Stimulated activated CD8-positive, alpha-beta memory T cell treated with anti-CD3 and anti-CD28 coated beads, Interleukin-15, amount 100 ng/mL, for 24 hours (primary cell): ENCODE data around the gene ADGRD1.

Source experiments
- DNase-seq: peaks from one replicate; pipeline ENCODE4 v3.0.0-alpha.2; 2020; ENCODE audit warnings: low read depth

ADGRD1 gene

GRCh38 chr12:131074221-131075083 lies 120.7 kb downstream of the ADGRD1 start:
- DNase-seq = no peak

DNA sequence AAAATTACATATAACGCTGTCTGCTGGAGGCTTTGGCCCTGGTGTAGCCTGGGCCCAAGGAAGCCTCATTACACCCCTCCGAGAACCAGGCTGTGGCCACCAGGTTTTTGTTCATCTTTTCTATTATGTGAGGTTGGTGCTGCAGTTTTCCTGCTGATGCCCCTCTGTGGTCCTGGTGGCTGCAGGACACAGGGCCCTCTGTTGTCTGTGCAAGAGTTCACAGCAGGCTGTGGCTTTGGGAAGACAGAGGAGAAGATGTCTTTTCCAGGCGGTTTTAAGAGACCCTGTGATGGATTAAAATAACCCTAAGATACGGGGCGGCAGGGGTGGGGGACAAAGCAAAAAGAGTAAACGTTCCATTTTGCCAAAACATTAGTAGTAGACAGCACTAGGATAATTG lies 121.5 kb downstream of the ADGRD1 start:
- DNase-seq = no peak

- DNase-seq = no peak
Observed at GRCh38 chr12:131075611-131076010, 121.9 kb downstream of the ADGRD1 start.

GRCh38 chr12:131076296-131076695 lies 122.6 kb downstream of the ADGRD1 start:
- DNase-seq = no peak

- no peak for DNase-seq
Observed at GRCh38 chr12:131076791-131077747, 123.4 kb downstream of the ADGRD1 start.

DNA sequence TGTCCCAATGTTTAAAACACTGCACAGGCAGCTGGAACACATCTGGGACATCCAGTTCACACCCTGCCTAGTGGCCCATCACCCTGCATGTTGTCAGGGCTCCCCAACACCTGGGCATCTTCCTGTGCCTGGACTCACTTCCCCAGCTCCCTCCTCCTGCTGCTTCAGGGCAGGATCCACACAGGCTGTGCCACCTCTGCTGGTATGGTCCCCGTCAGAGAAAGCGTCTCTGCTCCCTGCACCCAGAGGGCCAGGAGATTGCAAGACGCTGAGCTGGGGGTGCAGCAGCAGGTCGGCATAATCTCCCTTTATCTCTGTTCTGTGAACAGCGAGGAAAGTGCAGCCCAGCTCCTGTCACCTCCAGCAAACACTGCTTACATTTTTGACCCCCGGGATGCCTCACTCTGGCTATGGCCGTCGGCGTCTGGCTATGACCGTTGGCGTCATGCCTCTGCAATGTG lies 124.3 kb downstream of the ADGRD1 start:
- no peak for DNase-seq

DNA sequence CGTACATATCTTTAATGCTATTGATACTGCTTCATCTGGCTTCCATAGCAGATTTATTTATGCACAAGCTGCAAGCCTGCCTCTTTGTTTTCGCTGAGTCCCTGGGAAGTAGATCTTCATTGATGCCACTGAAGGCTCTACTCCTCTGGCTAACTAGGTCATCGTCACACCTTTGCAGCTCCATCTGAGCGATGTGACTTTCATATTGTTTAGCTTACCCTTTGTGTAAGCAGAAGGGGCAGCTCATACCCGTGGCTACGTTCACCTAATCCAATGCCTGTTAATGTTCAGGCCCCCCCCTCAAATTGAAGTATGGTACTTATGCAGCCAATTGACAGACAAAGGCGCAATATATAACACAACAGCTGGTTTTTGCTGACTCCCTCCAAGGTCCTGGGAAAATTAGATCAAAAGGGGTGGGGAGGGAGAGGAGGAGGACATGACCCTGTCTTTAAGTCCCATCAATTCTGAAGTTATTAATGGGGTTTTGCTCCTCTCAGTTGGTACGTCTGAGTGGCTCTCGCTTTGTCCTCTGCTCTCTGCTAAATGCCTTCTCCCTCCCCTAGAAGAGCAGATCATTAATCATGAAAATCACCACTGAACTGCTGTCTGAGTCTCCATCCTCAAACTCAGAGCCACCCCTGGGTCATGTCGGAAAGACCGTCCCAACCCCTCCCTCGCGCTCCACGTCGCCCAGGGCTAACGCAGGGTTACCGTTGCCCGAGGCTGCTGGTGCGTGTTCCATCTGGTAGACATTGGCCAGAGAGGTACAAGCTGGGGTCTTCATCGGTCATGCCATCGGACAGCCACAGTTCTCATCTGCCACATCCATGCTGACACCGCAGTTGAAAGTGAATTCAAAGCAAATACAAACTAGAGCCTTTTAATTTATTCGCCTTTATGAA lies 128.8 kb downstream of the ADGRD1 start:
- no peak for DNase-seq

DNA sequence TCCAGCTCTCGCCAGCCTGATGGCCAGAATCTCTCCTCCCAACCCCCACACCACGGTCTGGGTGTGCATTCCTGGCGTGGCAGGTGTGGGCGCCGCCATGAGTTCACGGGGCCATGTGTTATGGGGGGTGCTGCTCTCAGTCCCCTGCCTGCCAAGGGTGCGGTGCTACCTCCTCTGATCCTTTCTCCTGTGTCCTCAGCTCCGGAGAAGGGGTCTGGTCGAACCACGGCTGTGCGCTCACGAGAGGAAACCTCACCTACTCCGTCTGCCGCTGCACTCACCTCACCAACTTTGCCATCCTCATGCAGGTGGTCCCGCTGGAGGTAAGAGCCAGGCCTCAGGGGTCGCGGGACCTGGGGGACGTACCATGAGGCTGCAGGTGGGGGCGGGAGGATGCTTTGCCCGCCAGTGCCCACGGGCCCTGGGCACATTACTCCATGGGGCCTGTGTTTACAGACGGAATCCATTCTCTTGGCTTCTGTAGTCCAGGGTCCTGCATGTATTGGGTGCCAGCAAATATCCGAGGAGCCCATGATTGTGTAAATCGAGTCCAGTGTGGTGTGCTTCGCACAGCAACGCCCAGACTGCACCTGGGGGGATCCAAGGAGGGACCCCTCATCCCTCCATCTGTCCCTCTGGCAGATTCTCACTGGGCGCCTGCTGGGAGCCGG lies 130.8 kb downstream of the ADGRD1 start:
- DNase-seq = no peak

DNA sequence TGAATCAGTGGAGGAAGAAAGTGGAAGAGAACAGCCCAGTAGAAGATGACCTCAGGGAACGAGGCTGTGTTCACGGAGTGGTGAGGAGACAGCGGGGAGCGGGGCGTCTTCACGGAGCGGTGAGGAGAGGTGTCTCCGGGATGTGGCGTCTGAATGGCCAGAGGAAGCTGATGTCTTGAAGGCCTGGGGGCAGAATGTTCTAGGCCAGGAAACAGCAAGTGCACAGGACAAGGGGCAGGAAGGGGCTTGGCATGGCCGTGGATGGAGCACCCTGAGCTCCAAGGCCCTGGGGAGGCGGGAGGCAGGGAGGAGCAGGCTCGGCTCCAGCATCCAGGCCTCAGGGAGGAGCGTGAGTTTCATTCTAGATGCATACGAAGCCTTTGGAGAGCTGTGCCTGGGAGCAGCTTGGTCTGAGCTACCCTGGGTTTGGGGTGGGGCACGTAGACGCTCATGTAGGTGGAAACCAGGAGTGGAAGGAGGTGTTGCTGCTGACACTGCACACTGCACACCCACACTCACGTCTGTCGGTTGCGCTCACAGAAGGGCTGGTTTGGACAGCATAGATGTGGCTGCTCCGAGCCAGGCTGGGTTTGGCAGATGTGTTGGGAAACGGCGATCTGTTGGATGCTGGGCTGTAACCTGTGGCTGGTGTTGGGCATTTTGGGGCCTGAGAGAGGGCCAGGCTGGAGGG lies 131.6 kb downstream of the ADGRD1 start:
- DNase-seq = no peak

DNA sequence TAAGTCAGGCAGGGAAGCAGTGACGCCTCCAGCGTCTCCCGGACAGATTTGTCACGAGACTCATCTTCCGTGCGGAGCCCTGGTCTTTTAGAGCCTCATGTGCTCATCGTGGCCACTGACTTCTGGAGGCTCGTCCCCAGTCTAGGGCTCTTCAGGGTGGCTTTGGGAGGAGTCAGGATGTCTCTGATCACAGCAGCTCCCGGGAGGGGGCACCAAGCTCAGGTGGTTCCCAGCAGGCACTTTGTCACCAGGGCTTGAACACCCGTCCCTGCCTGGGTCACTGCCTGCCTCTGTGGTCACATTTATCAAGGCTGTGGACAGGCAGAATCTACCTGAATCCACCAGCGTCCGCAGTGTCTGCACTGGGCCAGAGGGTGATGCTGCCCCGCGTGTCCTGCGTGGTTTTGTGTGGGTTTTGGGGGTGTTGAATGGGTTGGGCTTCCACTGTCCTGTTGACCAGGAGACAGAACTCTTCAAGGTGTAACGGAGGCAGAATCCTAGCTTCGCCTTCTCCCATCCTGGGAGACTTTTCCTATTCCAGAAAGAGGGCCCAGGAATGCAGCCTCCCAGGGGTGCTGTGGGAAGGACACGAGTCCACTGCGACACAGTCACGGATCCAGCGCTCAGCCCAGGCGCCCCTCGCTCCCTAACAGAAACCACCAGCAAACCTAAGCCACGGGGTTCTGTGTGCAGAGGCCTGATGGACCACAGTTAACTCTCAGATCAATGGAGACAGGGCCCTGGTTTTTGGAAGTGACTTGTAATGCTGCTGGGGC lies 132.3 kb downstream of the ADGRD1 start:
- DNase-seq = no peak

GRCh38 chr12:131087302-131087818 lies 133.7 kb downstream of the ADGRD1 start:
- DNase-seq = no peak

DNA sequence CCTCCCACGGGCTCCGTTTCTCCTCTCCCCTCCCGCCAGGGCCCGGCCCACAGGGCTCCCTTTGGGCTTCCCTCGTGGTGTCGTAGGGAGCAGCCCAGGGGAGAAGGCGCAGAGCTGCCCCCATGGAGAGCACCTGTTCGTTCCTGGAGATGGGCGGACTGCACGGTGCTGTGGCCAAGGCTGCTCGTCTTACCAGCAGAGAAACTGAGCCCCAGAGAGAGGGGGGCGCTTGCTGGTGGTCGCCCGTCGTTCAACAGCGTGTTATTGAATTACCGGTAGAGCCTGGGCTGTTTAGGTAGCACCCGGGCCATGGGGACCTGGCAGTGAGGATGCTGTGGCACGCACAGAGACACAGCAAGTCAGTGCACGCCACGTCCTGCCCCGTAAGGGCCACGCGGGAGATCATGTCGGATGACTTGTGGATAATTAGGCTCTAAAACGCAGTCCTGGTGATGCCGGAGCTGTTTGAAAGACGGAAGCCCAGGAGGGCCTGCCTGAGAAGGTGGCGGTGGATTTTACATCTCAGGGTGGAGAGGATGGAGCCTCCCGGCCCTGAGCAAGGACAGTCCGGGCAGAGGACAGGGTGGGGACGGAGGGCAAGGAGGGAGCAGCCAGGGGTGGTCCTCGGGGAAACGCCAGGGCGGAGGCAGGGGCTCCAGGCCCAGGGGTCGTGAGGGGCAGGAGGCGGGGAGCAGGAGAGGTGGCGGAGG lies 134.4 kb downstream of the ADGRD1 start:
- DNase-seq = no peak

DNA sequence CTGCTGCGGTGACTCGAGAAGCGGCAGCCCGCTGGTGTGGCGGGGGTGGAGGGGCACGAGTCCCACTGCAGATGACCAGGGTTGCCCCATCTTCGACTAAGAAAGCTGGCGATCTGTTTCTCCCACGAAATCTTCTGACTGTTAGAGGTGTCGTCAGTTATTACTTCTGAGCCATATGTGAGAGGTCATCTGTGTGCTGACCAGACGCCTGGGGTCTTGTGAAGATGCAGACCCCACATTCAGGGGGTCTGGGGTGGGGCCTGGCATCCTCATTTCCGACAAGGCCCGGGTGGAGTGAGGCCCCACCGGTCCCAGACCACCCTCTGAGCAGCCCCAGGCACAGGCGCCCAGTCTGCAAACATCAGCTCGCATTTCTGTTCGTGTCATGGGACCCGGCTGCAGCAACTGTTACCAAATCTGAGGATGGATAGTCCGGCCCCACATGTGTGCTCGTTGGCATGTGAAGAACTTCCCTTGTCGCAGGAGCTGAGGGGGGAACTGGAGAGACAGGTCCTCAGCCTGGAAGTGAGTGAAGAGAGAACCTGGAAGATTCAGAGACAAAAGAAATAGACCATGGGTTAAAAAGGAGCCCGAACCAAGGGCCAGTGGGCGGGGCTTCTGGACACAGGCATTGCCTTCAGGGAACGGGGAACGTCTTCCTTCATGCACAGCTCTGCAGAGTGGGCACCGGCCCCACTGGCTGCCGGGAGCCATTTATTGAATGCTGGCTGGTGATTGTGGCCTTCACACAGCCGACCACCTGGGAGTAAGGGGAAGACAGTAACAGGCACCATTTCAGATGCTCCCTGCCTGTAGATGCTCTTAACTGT lies 135.2 kb downstream of the ADGRD1 start:
- DNase-seq = no peak

DNA sequence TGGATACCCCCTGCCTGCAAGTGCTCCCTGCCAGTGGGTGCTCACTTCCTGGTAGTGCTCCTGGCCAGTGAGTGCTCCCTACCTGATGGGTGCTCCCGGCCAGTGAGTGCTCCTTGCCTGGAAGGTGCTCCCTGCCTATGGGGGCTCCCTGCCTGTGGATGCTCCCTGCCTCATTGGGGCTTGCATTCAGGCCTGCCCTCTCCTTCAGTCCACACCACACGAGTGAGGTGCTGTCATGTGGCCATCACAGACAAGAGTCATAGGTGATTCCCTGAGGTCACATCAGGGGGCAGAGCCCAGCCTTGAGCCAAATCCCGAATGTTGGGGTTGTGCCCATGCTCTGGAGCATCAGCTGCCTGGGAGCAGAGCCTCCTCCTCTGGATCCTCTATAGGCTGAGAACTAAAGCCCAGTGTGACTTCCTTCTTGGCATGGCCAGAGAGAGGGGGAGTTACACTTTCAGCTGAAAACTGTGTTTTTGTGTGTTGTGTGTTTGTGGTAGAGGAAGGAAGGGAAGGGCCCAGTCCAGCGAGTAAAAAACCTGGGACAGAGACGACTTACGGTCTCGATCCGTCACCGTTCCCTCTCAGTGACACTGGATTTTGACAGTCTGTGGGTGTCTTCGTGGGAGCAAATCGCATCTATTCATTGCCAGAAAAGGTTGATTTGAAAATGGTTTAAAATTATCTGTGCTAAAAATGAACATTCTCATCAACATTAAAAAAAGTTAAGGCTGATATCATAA lies 136.0 kb downstream of the ADGRD1 start:
- no peak for DNase-seq

DNA sequence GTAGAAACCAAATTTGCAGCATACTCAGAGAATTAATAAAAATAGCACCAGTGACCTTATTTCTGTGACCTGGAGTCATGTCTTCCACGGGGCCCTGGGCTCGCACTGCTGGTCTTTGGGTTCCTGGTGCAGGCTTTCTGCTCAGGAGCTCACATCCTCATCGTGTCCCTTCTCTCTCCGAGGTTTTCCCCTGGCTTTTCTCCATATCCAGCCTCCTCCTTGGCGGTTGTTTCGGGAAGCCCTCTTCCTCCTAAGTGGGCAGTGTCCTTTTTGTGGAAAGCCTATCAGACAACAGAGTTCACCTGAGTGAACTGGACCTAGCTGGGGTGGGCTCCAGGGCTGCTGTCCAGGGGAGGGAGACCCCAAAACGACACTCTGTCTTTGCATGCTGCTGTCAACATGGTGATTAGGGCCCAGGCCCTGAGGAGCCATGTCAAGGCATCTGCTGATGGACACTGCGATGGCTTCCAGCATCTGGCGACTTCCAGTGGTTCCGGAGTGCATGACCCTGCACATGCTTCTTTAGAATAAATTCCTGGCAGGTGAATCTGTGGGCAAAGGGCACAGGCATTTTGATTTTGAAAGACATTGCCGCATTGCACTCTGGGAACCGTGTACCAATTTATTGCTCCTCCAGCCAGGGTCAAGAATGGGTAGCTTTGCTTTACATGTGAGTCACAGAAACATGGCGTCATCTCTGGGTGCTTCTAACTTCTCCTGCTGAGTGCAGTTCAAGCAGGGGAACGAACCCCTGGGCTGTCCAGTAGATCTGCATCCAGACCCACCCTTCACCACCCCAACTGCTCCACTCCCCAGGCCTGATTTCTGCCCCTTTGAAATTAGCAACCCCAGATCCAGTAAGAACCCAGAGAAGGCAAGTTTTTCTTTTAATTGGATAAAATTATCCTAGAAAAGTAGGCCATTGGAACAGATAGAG lies 136.8 kb downstream of the ADGRD1 start:
- DNase-seq = no peak

DNA sequence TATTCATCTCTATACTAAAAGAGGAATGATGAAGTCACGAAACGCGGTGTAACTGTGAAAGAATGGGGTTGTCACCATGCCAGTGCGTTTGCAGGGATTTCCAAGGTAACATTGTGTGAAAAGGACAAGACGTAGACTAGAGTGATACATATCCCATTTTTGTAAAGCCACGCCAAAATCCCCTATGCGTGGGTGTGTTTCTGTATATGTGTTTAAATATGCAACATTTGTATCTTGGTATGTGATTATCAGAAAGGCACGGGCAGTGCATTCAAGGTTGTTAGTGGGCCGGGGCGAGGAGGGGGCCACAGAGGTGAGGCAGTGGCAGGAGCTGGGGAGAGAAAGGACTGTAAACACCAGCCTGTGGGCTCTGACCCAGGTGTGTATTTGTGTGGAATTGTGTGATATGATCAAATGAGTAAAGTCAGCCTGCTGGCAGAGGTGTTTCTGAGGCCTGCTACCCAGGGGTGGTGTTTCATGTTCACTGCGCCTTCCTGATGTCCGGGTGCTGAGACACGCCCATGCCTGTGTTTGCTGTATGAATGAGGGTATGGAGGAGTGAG lies 137.8 kb downstream of the ADGRD1 start:
- DNase-seq = no peak
